Peyer's patch (tissue), 4 donors: Measurements from ENCODE around the gene ARHGAP22.

Experiments used
- CTCF ChIP-seq, 6 experiments: fragments of 450-650 bp in 4 of 6; fragments of 200-600 bp in 2 of 6; sonication (generic) in 1 of 6; IDR thresholded peaks; one replicate each; pipeline ENCODE4 v1.5.1; 2017 to 2019; ENCODE audit warnings: antibody characterized with exemption in 6 of 6, mild to moderate bottlenecking in 3 of 6, moderate library complexity in 1 of 6
- POLR2A ChIP-seq, 2 donors: fragments of 450-650 bp; IDR thresholded peaks; one replicate each; pipeline ENCODE4 v1.5.1; 2017; ENCODE audit warnings: antibody characterized with exemption in 2 of 2, mild to moderate bottlenecking in 2 of 2, moderate library complexity in 2 of 2

- TF ChIP-seq CTCF (IDR thresholded peaks at IDR 0.05) (no peak), POLR2A (IDR thresholded peaks at IDR 0.05) (no peak)
Measured at GRCh38 chr10:48472501-48473069, 132.3 kb downstream of the ARHGAP22 start.
